ENCODE data around the gene MYO15B. TPM values are rescaled to one million over a fixed set of nuclear protein-coding genes. Genes with fewer than 3 reads are reported as not detected.

The MYO15B gene
- total and polyA plus RNA-seq, 2 of the 13 experiments (the other 11 are each of a cell fraction or from before 2014, with no cell fraction given) = 2.8 to 8.1 TPM

DNA sequence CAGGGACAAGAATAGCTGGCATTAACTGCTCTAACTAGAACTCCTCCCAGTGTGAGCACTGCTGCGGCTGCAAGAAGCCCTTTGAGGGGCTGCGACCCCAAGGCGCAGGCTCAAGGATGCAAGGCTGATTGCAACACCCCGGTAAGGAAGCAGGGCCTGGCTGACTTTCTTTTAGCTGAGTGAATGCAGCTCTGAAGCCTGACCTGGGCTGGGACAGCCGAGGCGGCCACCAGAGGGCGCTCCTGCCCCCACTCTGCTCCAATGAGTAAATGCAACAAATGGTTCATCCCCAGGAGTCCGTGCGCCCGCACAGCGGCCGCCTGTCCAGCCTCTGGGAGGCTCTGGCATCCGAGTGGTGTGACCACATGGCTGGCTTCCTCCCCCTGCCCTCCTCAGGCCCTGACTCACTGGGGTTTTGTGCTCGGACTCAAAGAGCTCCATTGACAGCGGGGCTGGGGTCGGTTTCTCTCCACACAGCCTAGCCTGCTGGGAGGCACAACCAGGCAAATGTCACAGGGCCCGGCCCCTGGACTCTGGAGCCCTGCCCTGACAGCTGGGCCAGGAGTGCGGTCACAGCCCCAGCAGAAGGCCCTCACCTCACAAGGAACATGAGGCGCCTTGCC, 45.4 kb downstream of the MYO15B start, which contains the start of gene SMIM5 (continued):
- 0 out of 2 replicates have a peak, but pooled peaks have one; percentile 6 for TF ChIP-seq RFXAP (CRISPR knock-in tag; IDR thresholded peaks at IDR 0.05; ENCODE audit: borderline replicate concordance)
- TF ChIP-seq TAF1 (CRISPR knock-in tag; IDR thresholded peaks at IDR 0.05) = no peak
- TF ChIP-seq ZNF772 (CRISPR knock-in tag; IDR thresholded peaks at IDR 0.05) = peak; percentile 78; the same call in 1 of the 2 replicates
- peak; percentile 56; the same call in 1 of the 2 replicates for TF ChIP-seq REPIN1 (CRISPR knock-in tag; IDR thresholded peaks at IDR 0.05; ENCODE audit: borderline replicate concordance, low read depth)
- peak; percentile 45; the same call in 1 of the 2 replicates for TF ChIP-seq SP4 (CRISPR knock-in tag; IDR thresholded peaks at IDR 0.05)
- TF ChIP-seq ZNF687 (CRISPR knock-in tag; IDR thresholded peaks at IDR 0.05) = peak; percentile 86
- TF ChIP-seq, protein P1, sequence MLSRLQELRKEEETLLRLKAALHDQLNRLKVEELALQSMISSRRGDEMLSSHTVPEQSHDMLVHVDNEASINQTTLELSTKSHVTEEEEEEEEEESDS (CRISPR knock-in tag; IDR thresholded peaks at IDR 0.05; ENCODE audit: borderline replicate concordance) = no peak
- TF ChIP-seq, protein P2, sequence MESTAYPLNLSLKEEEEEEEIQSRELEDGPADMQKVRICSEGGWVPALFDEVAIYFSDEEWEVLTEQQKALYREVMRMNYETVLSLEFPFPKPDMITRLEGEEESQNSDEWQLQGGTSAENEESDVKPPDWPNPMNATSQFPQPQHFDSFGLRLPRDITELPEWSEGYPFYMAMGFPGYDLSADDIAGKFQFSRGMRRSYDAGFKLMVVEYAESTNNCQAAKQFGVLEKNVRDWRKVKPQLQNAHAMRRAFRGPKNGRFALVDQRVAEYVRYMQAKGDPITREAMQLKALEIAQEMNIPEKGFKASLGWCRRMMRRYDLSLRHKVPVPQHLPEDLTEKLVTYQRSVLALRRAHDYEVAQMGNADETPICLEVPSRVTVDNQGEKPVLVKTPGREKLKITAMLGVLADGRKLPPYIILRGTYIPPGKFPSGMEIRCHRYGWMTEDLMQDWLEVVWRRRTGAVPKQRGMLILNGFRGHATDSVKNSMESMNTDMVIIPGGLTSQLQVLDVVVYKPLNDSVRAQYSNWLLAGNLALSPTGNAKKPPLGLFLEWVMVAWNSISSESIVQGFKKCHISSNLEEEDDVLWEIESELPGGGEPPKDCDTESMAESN (CRISPR knock-in tag; conservative IDR thresholded peaks at IDR 0.05) = no peak
- TF ChIP-seq, protein P3, sequence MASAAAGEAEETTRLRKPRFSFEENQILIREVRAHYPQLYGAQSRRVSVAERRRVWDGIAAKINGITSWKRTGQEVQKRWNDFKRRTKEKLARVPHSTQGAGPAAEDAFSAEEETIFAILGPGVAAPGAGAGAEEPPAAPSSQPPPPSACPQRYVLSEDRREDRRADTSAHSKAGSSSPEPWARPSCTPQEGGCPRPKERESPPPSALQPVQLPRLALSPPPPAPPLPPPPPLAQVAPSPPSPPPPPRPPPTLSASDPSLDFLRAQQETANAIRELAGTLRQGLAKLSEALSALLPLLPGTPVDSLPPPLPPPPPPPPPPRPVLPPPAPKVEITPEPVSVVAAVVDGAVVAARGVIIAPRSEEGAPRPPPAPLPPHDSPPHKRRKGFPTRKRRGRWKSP (CRISPR knock-in tag; IDR thresholded peaks at IDR 0.05) = 0 out of 2 replicates have a peak, but pooled peaks have one; percentile 13
- TF ChIP-seq ZNF143 (CRISPR knock-in tag; IDR thresholded peaks at IDR 0.05) = peak; percentile 52
- TF ChIP-seq, protein P4, sequence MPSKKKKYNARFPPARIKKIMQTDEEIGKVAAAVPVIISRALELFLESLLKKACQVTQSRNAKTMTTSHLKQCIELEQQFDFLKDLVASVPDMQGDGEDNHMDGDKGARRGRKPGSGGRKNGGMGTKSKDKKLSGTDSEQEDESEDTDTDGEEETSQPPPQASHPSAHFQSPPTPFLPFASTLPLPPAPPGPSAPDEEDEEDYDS (CRISPR knock-in tag; IDR thresholded peaks at IDR 0.05) = peak; percentile 52; the same call in 1 of the 2 replicates
- TF ChIP-seq SNAPC2 (CRISPR knock-in tag; IDR thresholded peaks at IDR 0.05) = no peak
- peak; percentile 62; the same call in 1 of the 2 replicates for TF ChIP-seq ZNF891 (CRISPR knock-in tag; IDR thresholded peaks at IDR 0.05)
- TF ChIP-seq IKZF5 (CRISPR knock-in tag; IDR thresholded peaks at IDR 0.05) = peak; percentile 52
- no peak for TF ChIP-seq PREB (CRISPR knock-in tag; IDR thresholded peaks at IDR 0.05)
- no peak for TF ChIP-seq NR2F6 (IDR thresholded peaks at IDR 0.05)
- no peak for TF ChIP-seq NR2F6 (CRISPR knock-in tag; IDR thresholded peaks at IDR 0.05)

All from HepG2 (cell line).